Cardiac fibroblast (primary cell): ENCODE results near the gene JAK1.

ENCODE experiments used
- DNase-seq, 2 donors: peaks; one replicate each; pipeline versions ENCODE4 v3.0.0 to v3.0.0-alpha.2; 2010; ENCODE audit warnings: low read depth in 2 of 2
- H3K4me3 ChIP-seq, 2 donors: replicated peaks in 1 of 2; 1 replicate in 1 of 2; 2 replicates in 1 of 2; pipeline ENCODE4 v1.5.1; 2011; ENCODE audit warnings: low read depth in 2 of 2, low read length in 2 of 2, mild to moderate bottlenecking in 2 of 2, moderate library complexity in 1 of 2
- CTCF ChIP-seq: IDR thresholded peaks from one replicate; pipeline ENCODE4 v1.5.1; 2011; ENCODE audit warnings: low read depth, mild to moderate bottlenecking, low read length, inconsistent platforms

The JAK1 gene

DNA sequence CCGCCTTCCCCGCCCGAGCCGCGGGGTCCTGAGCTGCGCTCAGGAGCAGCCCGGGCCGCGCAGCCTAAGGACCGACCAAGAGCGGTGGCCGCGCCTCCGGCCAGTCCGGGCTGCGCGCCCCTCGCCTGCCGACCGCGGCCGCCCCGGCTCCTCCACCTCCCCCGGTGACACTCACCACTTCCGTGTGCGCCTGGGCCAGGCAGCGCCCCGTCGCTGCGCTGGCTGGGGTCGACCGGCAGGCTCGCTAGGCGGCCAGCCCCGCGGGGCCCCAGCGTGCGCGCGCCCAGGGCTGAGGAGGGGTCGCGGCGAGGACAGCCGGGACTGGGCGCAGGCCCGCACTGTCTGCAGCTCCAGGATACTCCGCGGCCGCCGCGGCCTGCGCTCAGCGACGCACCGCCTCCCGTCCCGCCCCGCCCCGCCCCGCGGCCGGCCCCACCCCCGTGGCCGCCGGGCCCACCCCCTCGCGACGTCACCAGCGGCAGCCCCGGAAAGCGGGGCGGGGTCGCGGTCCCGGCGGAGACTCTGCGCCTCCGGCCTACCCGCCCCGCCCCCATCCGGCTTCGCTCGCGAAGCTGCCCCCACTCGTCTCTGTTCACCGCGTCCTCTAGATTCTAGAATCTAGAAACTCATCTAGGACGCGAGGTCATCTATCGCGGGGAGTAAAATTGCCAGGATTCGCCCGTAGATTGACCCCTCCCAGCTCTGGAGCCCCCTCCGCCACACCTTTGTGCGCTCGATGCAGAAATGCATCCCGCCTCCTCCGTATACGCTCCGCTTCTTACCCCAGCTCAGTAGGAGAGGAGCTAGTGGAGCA is at the start of gene JAK1:
Gene JAK1, minus strand, starts transcription at position 392 of the 814 bp plus-strand sequence. CDS start 80,285 bp downstream, outside the sequence.
- peak within 1 kb of the TSS; percentile 73 to 89 for H3K4me3 ChIP-seq
- peak; percentile 72 to 89 for DNase-seq
- TF ChIP-seq CTCF: no peak

GRCh38 chr1:65014321-65014720 is 48.0 kb upstream of the JAK1 start:
- no peak for TF ChIP-seq CTCF
- DNase-seq: no peak
- H3K4me3 ChIP-seq: no peak overlapping the region

- H3K4me3 ChIP-seq: no peak overlapping the region
- no peak for DNase-seq
- no peak for TF ChIP-seq CTCF
These were observed 45.6 kb upstream of the JAK1 start for GRCh38 chr1:65011983-65012382.

DNA sequence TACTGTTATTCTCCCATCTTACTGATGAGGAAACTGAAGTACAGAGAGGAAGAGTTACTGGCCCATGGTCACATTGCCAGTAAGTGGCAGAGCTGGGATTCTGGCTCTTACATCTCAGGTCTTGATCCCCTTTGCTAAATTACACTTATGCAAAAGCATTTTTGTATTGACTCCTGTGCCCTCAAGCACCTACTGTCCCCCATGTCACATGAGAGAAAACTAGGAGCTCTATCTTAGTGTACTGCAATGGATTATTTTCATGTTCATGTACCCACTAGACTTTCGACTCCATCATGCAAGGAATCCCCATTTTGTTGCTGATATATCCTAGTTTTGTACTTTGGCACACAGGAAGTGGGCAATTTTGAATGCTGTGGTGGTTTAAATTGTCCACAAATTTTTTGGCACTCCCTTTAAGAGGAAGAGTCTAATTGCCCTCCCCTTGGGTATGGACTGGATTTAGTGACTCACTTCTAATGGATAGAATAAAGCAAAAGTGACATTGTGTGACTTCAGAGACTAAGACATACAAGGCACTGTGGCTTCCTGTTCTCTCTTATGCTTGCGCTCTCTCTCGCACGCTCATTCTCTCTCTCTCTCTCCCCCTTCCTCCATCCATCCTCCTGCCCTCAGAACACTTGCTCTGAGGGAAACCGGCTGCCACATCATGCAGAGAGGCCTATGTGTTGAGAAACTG is 43.5 kb upstream of the JAK1 start:
- H3K4me3 ChIP-seq: no peak overlapping the region
- no peak for TF ChIP-seq CTCF
- no peak for DNase-seq

- no peak for DNase-seq
- no peak overlapping the region for H3K4me3 ChIP-seq
- TF ChIP-seq CTCF: no peak
These were observed 42.8 kb upstream of the JAK1 start for GRCh38 chr1:65009176-65009575.

- TF ChIP-seq CTCF: no peak
- no peak overlapping the region for H3K4me3 ChIP-seq
- no peak for DNase-seq
These were observed 40.5 kb upstream of the JAK1 start for GRCh38 chr1:65006806-65007205.
